Measurements from ENCODE around the gene SNU13.
"Not testable (repeated sequence)": the region's sequence is repeated elsewhere in the genome, so short reads cannot be mapped to it uniquely, and the experiment has no call there.

Gene SNU13

GRCh38 chr22:41648432-41648831 is 40.2 kb downstream of the SNU13 start:
- no peak overlapping the region for H3K4me3 ChIP-seq (replicated peaks; ENCODE audit: low read depth, low read length)
- no peak for DNase-seq (ENCODE audit: extremely low read depth, low read depth)
- TF ChIP-seq, protein P1, sequence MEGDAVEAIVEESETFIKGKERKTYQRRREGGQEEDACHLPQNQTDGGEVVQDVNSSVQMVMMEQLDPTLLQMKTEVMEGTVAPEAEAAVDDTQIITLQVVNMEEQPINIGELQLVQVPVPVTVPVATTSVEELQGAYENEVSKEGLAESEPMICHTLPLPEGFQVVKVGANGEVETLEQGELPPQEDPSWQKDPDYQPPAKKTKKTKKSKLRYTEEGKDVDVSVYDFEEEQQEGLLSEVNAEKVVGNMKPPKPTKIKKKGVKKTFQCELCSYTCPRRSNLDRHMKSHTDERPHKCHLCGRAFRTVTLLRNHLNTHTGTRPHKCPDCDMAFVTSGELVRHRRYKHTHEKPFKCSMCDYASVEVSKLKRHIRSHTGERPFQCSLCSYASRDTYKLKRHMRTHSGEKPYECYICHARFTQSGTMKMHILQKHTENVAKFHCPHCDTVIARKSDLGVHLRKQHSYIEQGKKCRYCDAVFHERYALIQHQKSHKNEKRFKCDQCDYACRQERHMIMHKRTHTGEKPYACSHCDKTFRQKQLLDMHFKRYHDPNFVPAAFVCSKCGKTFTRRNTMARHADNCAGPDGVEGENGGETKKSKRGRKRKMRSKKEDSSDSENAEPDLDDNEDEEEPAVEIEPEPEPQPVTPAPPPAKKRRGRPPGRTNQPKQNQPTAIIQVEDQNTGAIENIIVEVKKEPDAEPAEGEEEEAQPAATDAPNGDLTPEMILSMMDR (IDR thresholded peaks at IDR 0.05; ENCODE audit: low read depth, low read length, missing control alignments) = no peak

DNA sequence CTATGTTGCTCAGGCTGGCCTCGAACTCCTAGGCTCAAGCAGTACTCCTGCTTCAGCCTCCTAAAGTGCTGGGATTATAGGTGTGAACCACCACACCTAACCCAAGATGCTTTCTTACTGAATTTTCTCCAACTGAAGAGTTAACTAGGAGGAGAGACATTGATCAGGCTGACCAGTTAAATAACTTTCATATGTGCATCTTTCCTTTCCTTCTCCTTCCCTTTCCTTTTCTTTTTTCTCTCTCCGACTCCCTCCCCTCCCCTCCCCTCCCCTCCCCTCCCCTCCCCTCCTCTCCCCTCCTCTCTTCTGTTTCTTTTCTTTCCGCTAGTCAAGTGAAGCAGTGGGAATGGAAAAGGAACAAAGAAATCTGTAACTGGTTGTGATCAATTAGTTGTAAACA is 40.9 kb downstream of the SNU13 start:
- no peak overlapping the region for H3K4me3 ChIP-seq (replicated peaks; ENCODE audit: low read depth, low read length)

GRCh38 chr22:41642331-41643110 is 46.1 kb downstream of the SNU13 start:
- H3K4me3 ChIP-seq (replicated peaks; ENCODE audit: low read depth, low read length) = no peak overlapping the region
- DNase-seq (ENCODE audit: extremely low read depth, low read depth) = no peak
- TF ChIP-seq, protein P1 (IDR thresholded peaks at IDR 0.05; ENCODE audit: low read depth, low read length, missing control alignments) = no peak

More for the DNA sequence above, 40.9 kb downstream of the SNU13 start:
- no peak for DNase-seq (ENCODE audit: extremely low read depth, low read depth)
- TF ChIP-seq, protein P1 (IDR thresholded peaks at IDR 0.05; ENCODE audit: low read depth, low read length, missing control alignments) = no peak

- H3K4me3 ChIP-seq (replicated peaks; ENCODE audit: low read depth, low read length) = no peak overlapping the region
- no peak for DNase-seq (ENCODE audit: extremely low read depth, low read depth)
- TF ChIP-seq, protein P1 (IDR thresholded peaks at IDR 0.05; ENCODE audit: low read depth, low read length, missing control alignments) = no peak
Measured at GRCh38 chr22:41641854-41642253, 46.8 kb downstream of the SNU13 start.

GRCh38 chr22:41638748-41639147 is 49.9 kb downstream of the SNU13 start:
- DNase-seq (ENCODE audit: extremely low read depth, low read depth) = no peak
- no peak overlapping the region for H3K4me3 ChIP-seq (replicated peaks; ENCODE audit: low read depth, low read length)
- TF ChIP-seq, protein P1 (IDR thresholded peaks at IDR 0.05; ENCODE audit: low read depth, low read length, missing control alignments) = no peak

DNA sequence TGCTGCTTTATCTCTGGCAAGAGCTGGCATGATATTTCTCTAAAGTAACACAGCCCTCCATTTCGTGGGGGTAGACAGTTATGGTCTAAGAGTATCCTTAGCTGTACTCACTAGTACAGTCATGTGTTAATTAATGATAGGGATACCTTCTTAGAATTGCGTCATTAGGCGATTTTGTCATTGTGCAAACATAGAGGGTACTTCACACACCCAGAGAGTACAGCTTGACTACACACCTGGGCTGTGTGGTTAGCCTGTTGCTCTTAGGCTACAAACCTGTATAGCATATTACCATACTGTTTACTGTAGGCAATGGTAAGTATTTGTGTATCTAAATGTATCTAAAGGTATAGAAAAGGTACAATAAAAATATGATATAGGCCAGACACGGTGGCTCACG is 50.5 kb downstream of the SNU13 start:
- TF ChIP-seq, protein P1 (IDR thresholded peaks at IDR 0.05; ENCODE audit: low read depth, low read length, missing control alignments) = no peak
- DNase-seq (ENCODE audit: extremely low read depth, low read depth) = no peak
- H3K4me3 ChIP-seq (replicated peaks; ENCODE audit: low read depth, low read length) = no peak overlapping the region

GRCh38 chr22:41637623-41638022 is 51.0 kb downstream of the SNU13 start:
- not testable (repeated sequence) for H3K4me3 ChIP-seq (replicated peaks; ENCODE audit: low read depth, low read length); DNase-seq (ENCODE audit: extremely low read depth, low read depth)

All from HFF-Myc (cell line).